ENCODE results near the gene TMF1. TPM values are rescaled to one million over a fixed set of nuclear protein-coding genes. Genes with fewer than 3 reads are reported as not detected.

Gene TMF1
- 10 to 100 TPM; 47.5 to 49.3 TPM for total RNA-seq

- Mint-ChIP-seq H3K4me1 (ENCODE audit: low read depth) (peaks cover 51% of the 10 kb centered on the region), H3K9me3 (ENCODE audit: insufficient read depth) (no peaks in the 10 kb centered on the region), H3K4me3 (peak within 1 kb of the TSS; percentile 90), H3K27ac (peak within 1 kb of the TSS; percentile 91), H3K36me3 (ENCODE audit: low read depth) (peaks cover 51% of the 10 kb centered on the region), H3K27me3 (ENCODE audit: low read depth) (no peaks in the 10 kb centered on the region)
- peak; percentile 92 for ATAC-seq
- peak; percentile 99 for DNase-seq
- ChIA-PET CTCF (interaction anchor here (0.8 to 4.0 kb wide), 8 partner anchors 8 to 50 kb away, joined by 3 to 23 read pairs (median 6); partner anchors contain the start of gene ARL6IP5), POLR2A (interaction anchor here (0.8 to 4.4 kb wide), 12 partner anchors 10 to 50 kb away, joined by 3 to 83 read pairs (median 5); partner anchors contain the start of genes ARL6IP5 and UBA3)
Measured at GRCh38 chr3:69051756-69052471, at the start of gene TMF1. Gene TMF1 (minus strand): TSS chr3:69052333. CDS start chr3:69052086, 247 bp downstream.

GRCh38 chr3:69099576-69099975, 47.4 kb upstream of the TMF1 start:
- Mint-ChIP-seq H3K27ac (no peak overlapping the region), H3K4me1 (ENCODE audit: low read depth) (peaks cover 73% of the 10 kb centered on the region), H3K36me3 (ENCODE audit: low read depth) (peaks cover 80% of the 10 kb centered on the region), H3K9me3 (ENCODE audit: insufficient read depth) (no peaks in the 10 kb centered on the region), H3K27me3 (ENCODE audit: low read depth) (no peaks in the 10 kb centered on the region), H3K4me3 (no peak overlapping the region)
- ATAC-seq (no peak), DNase-seq (no peak)
- ChIA-PET CTCF (interaction anchor here (4.2 kb wide), 1 partner anchor 20 kb away, joined by 27 read pairs; no protein-coding TSS in a partner anchor), POLR2A (interaction anchor here (0.7 kb wide), 1 partner anchor 324 kb away, joined by 3 read pairs; no protein-coding TSS in a partner anchor)

- H3K4me1 Mint-ChIP-seq (ENCODE audit: low read depth): peaks cover 76% of the 10 kb centered on the region
- ChIA-PET CTCF (no interaction called here), POLR2A (no interaction called here)
- no peak for DNase-seq
- H3K27me3 Mint-ChIP-seq (ENCODE audit: low read depth): no peaks in the 10 kb centered on the region
- no peak overlapping the region for H3K4me3 Mint-ChIP-seq
- peak overlapping the region; percentile 13 for H3K27ac Mint-ChIP-seq
- H3K9me3 Mint-ChIP-seq (ENCODE audit: insufficient read depth): no peaks in the 10 kb centered on the region
- H3K36me3 Mint-ChIP-seq (ENCODE audit: low read depth): peaks cover 76% of the 10 kb centered on the region
- no peak for ATAC-seq
Measured at GRCh38 chr3:69097407-69098086, 45.4 kb upstream of the TMF1 start.

GRCh38 chr3:69096299-69096698, 44.2 kb upstream of the TMF1 start:
- Mint-ChIP-seq H3K27me3 (ENCODE audit: low read depth) (no peaks in the 10 kb centered on the region), H3K4me3 (no peak overlapping the region), H3K27ac (no peak overlapping the region), H3K36me3 (ENCODE audit: low read depth) (peaks cover 72% of the 10 kb centered on the region), H3K9me3 (ENCODE audit: insufficient read depth) (no peaks in the 10 kb centered on the region), H3K4me1 (ENCODE audit: low read depth) (peaks cover 76% of the 10 kb centered on the region)
- POLR2A ChIA-PET: interaction anchor here (1.1 to 2.1 kb wide), 2 partner anchors 10 to 44 kb away, joined by 3 to 9 read pairs; partner anchors contain the start of genes ARL6IP5 and TMF1
- DNase-seq (no peak), ATAC-seq (no peak)
- CTCF ChIA-PET: interaction anchor here (0.5 to 1.1 kb wide), 3 partner anchors 8 to 14 kb away, joined by 3 read pairs; no protein-coding TSS in a partner anchor

GRCh38 chr3:69095636-69096035, 43.5 kb upstream of the TMF1 start:
- peak overlapping the region; percentile 83 for H3K27ac Mint-ChIP-seq
- peaks cover 71% of the 10 kb centered on the region for H3K36me3 Mint-ChIP-seq (ENCODE audit: low read depth)
- ChIA-PET POLR2A (interaction anchor here (1.1 to 2.3 kb wide), 3 partner anchors 10 to 43 kb away, joined by 3 to 9 read pairs (median 6); partner anchors contain the start of genes ARL6IP5 and TMF1), CTCF (interaction anchor here (0.5 to 1.1 kb wide), 3 partner anchors 9 to 13 kb away, joined by 3 read pairs; no protein-coding TSS in a partner anchor)
- peak; percentile 14 for ATAC-seq
- H3K27me3 Mint-ChIP-seq (ENCODE audit: low read depth): no peaks in the 10 kb centered on the region
- H3K4me3 Mint-ChIP-seq: peak overlapping the region; percentile 39
- no peaks in the 10 kb centered on the region for H3K9me3 Mint-ChIP-seq (ENCODE audit: insufficient read depth)
- peak; percentile 32 for DNase-seq
- peaks cover 78% of the 10 kb centered on the region for H3K4me1 Mint-ChIP-seq (ENCODE audit: low read depth)

- no peaks in the 10 kb centered on the region for H3K27me3 Mint-ChIP-seq (ENCODE audit: low read depth)
- peak overlapping the region; percentile 81 for H3K4me3 Mint-ChIP-seq
- peaks cover 83% of the 10 kb centered on the region for H3K4me1 Mint-ChIP-seq (ENCODE audit: low read depth)
- DNase-seq (peak; percentile 24), ATAC-seq (peak; percentile 16)
- POLR2A ChIA-PET: interaction anchor here (0.6 to 2.3 kb wide), 6 partner anchors 9 to 105 kb away, joined by 3 to 9 read pairs (median 6); partner anchors contain the start of genes ARL6IP5, EOGT and UBA3
- no peaks in the 10 kb centered on the region for H3K9me3 Mint-ChIP-seq (ENCODE audit: insufficient read depth)
- CTCF ChIA-PET: interaction anchor here (0.8 to 1.8 kb wide), 2 partner anchors 9 to 26 kb away, joined by 3 to 7 read pairs; no protein-coding TSS in a partner anchor
- peaks cover 73% of the 10 kb centered on the region for H3K36me3 Mint-ChIP-seq (ENCODE audit: low read depth)
- H3K27ac Mint-ChIP-seq: peak overlapping the region; percentile 89
Measured at GRCh38 chr3:69094467-69095205, 42.5 kb upstream of the TMF1 start.

GRCh38 chr3:69092030-69092516, 39.9 kb upstream of the TMF1 start:
- peak overlapping the region; percentile 81 for H3K4me3 Mint-ChIP-seq
- no peaks in the 10 kb centered on the region for H3K27me3 Mint-ChIP-seq (ENCODE audit: low read depth)
- H3K27ac Mint-ChIP-seq: peak overlapping the region; percentile 88
- peaks cover 84% of the 10 kb centered on the region for H3K4me1 Mint-ChIP-seq (ENCODE audit: low read depth)
- ChIA-PET CTCF (interaction anchor here (0.8 to 3.7 kb wide), 6 partner anchors 22 to 111 kb away, joined by 3 to 20 read pairs (median 6); partner anchors contain the start of gene TMF1), POLR2A (interaction anchor here (0.6 to 4.6 kb wide), 11 partner anchors 9 to 118 kb away, joined by 3 to 40 read pairs (median 3); partner anchors contain the start of genes TMF1 and UBA3)
- DNase-seq (peak; percentile 55), ATAC-seq (peak; percentile 70)
- H3K36me3 Mint-ChIP-seq (ENCODE audit: low read depth): peaks cover 74% of the 10 kb centered on the region
- H3K9me3 Mint-ChIP-seq (ENCODE audit: insufficient read depth): no peaks in the 10 kb centered on the region

GRCh38 chr3:69091389-69092029, 39.4 kb upstream of the TMF1 start:
- no peaks in the 10 kb centered on the region for H3K27me3 Mint-ChIP-seq (ENCODE audit: low read depth)

GRCh38 chr3:69090021-69090420, 37.9 kb upstream of the TMF1 start:
- Mint-ChIP-seq H3K27me3 (ENCODE audit: low read depth) (no peaks in the 10 kb centered on the region), H3K36me3 (ENCODE audit: low read depth) (peaks cover 72% of the 10 kb centered on the region), H3K4me1 (ENCODE audit: low read depth) (peaks cover 66% of the 10 kb centered on the region), H3K27ac (peak overlapping the region; percentile 77), H3K9me3 (ENCODE audit: insufficient read depth) (no peaks in the 10 kb centered on the region), H3K4me3 (peak overlapping the region; percentile 95)
- no peak for DNase-seq
- POLR2A ChIA-PET: interaction anchor here (0.6 to 4.6 kb wide), 7 partner anchors 10 to 41 kb away, joined by 3 to 40 read pairs (median 5); partner anchors contain the start of genes TMF1 and UBA3
- CTCF ChIA-PET: interaction anchor here (0.7 to 3.7 kb wide), 4 partner anchors 26 to 85 kb away, joined by 3 to 14 read pairs (median 6); partner anchors contain the start of gene TMF1
- no peak for ATAC-seq

More at GRCh38 chr3:69091389-69092029, 39.4 kb upstream of the TMF1 start:
- DNase-seq (no peak), ATAC-seq (peak; percentile 7)
- Mint-ChIP-seq H3K36me3 (ENCODE audit: low read depth) (peaks cover 69% of the 10 kb centered on the region), H3K4me1 (ENCODE audit: low read depth) (peaks cover 79% of the 10 kb centered on the region), H3K4me3 (peak overlapping the region; percentile 81), H3K27ac (peak overlapping the region; percentile 88), H3K9me3 (ENCODE audit: insufficient read depth) (no peaks in the 10 kb centered on the region)
- ChIA-PET POLR2A (interaction anchor here (0.6 to 4.6 kb wide), 13 partner anchors 10 to 119 kb away, joined by 3 to 40 read pairs (median 3); partner anchors contain the start of genes TMF1 and UBA3), CTCF (interaction anchor here (0.8 to 3.7 kb wide), 7 partner anchors 22 to 112 kb away, joined by 3 to 20 read pairs (median 4); partner anchors contain the start of genes EOGT and TMF1)

GRCh38 chr3:69088063-69088462, 35.9 kb upstream of the TMF1 start:
- POLR2A ChIA-PET: interaction anchor here (1.0 to 6.6 kb wide), 4 partner anchors 8 to 50 kb away, joined by 3 to 83 read pairs (median 47); partner anchors contain the start of genes TMF1 and UBA3
- no peak for DNase-seq
- ATAC-seq: no peak

More at GRCh38 chr3:69088063-69088462, 35.9 kb upstream of the TMF1 start:
- peaks cover 63% of the 10 kb centered on the region for H3K4me1 Mint-ChIP-seq (ENCODE audit: low read depth)
- CTCF ChIA-PET: interaction anchor here (1.0 to 1.6 kb wide), 2 partner anchors 24 to 33 kb away, joined by 4 to 7 read pairs; no protein-coding TSS in a partner anchor
- H3K27ac Mint-ChIP-seq: peak overlapping the region; percentile 74
- no peaks in the 10 kb centered on the region for H3K9me3 Mint-ChIP-seq (ENCODE audit: insufficient read depth)
- H3K36me3 Mint-ChIP-seq (ENCODE audit: low read depth): peaks cover 58% of the 10 kb centered on the region
- no peaks in the 10 kb centered on the region for H3K27me3 Mint-ChIP-seq (ENCODE audit: low read depth)
- H3K4me3 Mint-ChIP-seq: peak overlapping the region; percentile 95
